HG02938 (cell line): Measurements from ENCODE around the gene LRP6.
"Not testable (repeated sequence)": the region's sequence is repeated elsewhere in the genome, so short reads cannot be mapped to it uniquely, and the experiment has no call there.

Source experiments
- ATAC-seq: cut with Tn5 transposase; IDR thresholded peaks from one replicate; pipeline ENCODE4 v1.9.1; 2021; ENCODE audit warnings: mild to moderate bottlenecking, moderate library complexity; ENCODE audit not compliant: unreplicated experiment

The LRP6 gene

DNA sequence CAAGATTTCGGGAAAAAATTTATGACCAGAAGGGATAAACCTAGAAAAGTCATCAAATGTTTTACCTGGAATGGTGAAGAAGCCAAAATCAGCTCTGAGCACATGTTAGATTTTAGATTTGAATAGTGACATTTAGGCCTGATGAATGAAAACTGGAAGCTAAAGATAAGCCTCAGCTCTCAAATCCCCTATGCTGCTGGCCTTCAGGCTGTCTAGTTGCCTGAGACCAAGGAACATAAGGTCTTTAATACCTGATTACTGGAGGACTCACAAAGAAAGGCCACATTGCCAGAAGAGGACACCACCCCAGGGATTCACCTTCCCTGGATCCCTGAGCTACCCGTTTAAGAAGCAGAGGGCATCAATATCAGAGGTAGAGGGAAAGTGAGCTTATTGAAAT is 139.5 kb downstream of the LRP6 start:
- no peak for ATAC-seq

DNA sequence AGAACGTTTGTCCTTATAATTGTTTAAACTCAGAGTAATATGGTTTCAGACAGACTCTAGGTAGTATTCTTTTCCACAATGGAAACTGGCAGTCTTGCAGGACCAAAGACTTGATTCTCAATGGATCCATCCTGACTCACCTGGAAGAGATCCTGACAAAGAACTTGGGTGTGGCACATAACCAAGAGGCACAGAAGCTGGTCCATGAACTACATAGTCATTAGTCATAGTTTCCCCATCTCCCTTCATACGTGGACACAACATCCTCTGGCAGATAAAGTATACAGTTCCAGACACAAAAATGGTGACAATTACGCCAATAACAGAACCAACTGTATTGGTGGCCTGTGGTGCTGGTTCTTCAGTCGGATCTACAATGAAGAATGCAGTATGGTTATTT is 140.3 kb downstream of the LRP6 start:
- no peak for ATAC-seq

DNA sequence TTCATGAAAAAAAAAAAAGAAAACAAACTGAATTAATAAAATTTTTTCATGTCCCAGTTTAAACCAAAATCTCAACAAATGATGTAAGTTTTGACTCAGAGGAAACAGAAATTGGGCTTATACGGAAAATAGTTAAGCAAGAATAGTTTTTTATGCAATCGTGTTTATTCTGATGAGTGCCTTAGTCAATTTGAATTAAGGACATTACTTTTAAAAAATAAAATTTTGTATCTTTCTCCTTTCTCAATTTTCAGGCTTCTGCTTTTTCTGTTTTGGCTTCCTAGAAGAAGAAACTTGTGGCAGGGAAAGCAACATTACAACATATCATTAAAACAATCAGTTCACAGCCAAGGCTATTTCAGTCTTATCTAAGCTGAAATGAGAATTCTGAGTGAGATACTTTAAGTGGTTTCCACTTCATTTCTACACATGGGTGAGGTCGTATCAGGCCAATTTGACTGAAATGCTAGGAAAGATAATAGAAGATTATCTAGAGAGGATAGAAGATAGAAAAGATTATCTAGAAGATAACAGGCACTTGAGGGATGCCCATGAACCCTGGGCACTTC is 143.7 kb downstream of the LRP6 start:
- no peak for ATAC-seq

DNA sequence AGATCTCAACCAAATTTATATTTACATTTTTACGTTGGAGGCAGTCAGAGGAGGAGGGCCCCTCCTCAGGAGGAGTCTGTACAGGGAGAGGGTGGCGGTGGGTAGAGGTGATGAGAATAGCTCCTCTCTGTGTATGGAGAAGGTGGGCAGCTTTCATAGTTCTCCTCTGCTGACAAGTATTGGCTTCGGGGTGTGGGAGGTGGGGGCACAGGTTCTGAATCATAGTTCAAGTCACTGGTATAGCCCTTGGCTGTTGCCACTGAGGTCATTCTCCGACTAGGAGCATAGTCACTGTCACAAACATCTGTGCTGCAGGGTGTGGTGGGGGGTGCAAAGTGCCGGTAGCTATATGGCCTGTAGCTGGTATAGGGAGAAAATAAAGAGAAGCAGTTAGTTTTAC is 145.8 kb downstream of the LRP6 start:
- ATAC-seq = no peak

DNA sequence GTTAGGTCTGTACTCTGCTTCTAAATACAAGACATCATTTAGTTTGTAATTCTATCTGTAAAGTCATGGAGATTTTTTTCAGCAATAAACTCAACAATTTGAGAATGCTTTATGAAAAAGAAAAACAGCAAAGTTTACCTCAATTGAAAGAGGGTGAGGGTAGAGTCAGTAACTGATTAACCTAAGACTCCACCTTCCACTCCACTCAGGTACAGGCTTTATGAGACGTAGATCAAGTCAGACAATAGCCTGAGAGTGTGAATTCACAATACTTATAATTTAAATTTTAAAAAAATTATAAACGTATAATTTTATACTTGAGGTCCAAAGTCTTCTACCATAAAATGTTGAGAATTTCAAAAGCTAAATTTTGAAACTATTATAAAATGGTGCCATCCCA is 150.2 kb downstream of the LRP6 start:
- no peak for ATAC-seq

DNA sequence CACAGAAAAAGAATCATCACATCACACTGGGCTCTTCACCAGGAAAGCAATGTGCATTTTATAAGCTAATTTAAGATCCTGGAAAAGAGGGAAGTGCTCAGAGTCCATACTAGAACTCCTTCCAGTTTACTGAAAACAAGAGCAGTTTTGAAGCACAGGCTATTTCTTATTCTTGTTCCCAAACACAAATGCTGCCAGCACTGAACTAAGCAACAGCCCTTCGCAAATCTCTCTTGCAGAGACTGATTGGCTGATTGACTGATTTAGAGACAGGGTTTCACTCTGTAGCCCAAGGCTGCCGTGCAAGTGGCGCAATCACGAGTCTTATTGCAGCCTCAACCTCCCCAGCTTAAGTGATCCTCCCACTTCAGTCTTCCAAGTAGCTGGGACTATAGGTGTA is 151.3 kb downstream of the LRP6 start:
- ATAC-seq = no peak

DNA sequence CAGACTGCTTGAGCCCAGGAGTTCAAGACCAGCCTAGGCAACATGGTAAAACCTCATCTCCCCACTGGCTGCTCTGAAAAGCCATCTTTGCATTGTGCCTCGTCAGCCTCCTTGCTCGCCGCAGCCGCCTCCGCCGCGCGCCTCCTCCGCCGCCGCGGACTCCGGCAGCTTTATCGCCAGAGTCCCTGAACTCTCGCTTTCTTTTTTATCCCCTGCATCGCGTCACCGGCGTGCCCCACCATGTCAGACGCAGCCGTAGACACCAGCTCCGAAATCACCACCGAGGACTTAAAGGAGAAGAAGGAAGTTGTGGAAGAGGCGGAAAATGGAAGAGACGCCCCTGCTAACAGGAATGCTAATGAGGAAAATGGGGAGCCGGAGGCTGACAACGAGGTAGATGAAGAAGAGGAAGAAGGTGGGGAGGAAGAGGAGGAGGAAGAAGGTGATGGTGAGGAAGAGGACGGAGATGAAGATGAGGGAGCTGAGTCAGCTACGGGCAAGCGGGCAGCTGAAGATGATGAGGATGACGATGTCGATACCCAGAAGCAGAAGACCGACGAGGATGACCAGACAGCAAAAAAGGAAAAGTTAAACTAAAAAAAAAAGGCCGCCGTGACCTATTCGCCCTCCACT is 155.8 kb downstream of the LRP6 start:
- not testable (repeated sequence) for ATAC-seq

DNA sequence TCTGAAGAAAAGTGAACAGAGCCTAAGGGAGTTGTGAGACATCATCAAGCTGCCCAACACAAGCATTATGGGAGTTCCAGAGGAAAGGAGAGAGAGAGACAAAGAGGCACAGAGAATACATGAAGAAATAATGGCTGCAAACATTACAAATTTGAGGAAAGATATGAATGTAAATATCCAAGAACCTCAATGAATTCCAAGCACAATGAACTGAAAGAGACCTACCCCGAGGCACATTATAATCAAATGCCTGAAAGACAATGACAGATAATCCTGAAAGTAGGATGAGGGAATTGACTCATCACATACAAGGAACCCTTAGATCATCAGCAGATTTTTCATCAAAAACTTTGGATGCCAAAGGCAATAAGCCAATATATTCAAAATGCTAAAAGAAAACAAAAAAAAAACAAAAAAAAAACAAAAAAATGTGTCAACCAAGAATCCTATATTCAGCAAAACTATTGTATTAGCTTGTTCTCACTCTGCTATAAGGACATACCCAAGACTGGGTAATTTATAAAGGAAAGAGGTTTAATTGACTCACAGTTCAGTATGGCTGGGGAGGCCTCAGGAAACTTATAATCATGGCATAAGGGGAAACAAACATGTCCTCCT is 158.3 kb downstream of the LRP6 start:
- no peak for ATAC-seq

DNA sequence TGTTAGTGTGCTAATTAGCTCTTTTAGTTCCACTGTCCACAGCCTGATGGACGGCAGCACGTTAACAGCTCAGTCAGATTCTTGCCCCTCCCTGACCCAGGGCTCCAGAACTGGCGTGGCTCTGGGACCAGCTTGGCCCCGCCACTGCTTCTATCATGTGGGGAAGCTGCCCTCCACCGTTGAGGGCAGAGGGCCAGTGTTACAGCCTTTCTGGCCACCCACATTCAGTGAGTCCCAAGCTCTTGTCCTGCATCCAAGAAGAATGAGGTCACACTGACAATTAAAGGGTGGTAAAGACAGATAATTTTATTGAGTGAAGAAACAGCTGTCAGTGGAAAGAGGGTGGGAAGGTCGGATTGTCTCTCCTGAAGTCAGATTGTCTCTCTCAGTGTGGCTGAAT is 159.2 kb downstream of the LRP6 start:
- ATAC-seq = no peak

DNA sequence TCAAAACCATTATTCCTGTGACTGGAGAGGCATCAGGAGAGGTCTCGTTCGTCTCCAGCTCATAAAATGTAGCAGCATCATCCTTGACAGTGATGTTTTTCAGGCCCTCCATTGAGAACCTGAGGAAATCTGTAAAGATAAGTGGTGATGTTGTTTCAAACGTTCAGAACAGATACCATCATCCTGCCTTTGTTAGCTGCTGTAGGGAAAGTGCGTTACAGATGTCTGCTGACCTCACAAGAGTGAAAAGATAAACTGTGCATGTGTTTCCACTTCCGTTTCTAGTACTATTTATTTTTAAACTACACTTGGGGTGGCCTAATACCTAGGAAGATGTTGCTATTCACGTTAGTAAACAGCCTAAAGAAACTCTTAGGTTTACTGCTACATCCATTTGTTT is 167.7 kb downstream of the LRP6 start:
- no peak for ATAC-seq

DNA sequence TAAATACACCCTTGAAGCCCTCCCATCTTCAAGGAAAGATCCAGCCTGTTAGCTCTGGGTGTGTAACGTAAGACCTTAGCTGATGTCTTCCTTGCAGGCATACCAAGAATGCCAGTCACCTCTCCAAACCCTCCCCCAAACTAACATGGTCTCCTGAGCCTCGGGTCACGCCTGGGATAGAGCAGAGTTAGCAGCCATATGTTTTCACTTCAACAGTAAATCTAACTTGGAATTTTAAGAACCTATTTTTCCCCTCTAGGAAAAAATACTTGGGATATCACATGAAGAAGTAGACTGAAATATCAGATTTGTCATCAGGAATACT is 168.2 kb downstream of the LRP6 start:
- no peak for ATAC-seq

DNA sequence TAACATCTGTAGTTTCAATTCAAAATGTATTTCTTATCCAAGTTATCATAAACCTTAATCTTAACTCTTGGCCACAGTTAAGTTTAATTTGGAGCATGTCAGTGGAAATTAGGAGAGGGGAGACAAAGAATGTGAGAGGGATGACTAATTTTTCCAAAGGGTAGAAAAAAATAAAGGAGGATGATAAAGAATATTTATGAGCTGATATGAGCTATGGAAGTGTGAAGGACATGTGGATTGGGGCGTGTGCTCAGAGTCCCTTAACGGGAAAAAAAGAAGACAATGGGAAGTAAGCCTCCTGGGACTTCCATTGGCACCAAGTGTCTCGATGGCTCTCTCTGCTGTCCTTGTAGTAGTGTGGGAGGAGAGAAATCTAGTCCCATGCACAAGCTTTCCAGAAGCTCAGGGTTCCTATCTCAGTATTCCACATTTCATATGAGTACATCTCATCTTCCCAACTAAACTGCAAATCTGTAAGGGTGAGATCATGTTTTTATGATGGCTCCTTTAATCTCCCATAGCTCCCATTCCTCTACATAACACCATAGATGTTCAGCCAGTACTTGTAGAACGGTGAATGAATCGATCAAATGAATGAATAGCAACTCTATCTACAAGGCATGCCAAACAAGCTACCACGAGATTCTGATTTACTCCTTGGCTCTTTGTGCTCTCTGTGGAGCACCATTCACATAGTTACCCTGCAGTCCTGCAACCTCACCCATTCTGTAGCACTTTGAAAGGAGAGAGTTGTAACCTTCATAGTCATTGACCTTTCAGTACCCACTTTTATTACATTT is 168.8 kb downstream of the LRP6 start:
- ATAC-seq = no peak

DNA sequence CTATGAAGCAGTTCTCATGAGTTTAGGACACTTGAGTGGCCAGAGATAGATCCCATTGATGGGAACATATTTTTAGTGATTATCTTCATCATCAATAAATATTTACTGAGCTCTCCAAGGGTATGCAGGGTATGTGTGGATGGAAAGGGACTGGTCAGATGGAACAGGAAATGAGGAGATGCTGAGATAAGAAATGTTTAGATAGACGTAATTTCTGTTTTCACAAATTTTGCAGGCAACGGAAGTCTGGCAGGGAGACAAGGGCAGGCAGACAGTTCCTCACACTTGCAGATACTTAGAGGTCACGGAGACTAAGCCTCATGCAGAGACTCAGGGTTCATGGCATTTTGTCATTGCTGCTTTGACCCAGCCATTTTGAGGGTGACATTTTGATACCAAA is 171.8 kb downstream of the LRP6 start:
- no peak for ATAC-seq

DNA sequence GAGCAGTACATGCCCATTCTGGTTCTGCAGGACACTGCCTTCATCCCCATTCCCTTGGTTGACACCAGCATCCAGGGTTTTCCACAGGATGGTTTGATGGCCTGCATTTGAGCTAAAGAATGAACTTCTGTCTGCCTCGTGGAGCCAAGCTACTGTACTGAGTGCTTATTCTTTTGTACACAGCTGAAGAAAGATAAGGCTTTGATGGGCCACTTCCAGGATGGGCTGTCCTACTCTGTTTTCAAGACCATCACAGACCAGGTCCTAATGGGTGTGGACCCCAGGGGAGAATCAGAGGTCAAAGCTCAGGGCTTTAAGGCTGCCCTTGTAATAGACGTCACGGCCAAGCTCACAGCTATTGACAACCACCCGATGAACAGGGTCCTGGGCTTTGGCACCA is 172.4 kb downstream of the LRP6 start:
- no peak for ATAC-seq

DNA sequence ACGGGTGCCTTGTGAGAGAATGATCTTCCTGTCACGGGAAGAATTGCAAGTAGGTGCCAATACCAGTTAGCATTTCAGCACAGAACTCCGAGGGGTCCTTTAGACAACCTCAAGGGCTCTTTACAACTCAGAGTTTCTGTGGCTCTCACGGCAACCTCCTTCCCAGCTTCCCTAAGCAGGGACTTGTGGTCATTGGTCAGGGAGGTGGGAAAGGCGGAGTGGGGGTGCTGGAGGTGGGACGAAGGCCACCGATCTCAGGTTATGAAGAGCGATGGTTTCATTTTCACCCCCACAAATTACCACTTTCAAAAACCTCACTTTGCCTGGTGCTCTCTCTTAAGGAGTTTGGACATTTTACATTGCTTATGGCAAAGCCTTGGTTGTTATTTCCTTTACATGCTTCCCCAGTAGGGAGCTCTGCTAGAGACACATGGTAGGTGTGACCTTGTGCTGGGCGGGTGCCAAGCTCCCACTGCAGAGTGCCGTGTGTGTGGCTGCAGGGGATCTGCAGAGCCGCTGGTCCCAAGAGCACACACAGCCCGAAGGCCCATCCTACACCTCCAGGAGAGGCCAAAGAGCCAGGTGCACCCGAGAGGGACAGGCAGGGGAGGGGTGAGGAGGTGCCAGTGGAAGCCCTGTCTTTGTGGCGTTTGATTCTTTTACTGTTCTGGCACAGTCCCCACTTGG is 174.7 kb downstream of the LRP6 start:
- no peak for ATAC-seq

DNA sequence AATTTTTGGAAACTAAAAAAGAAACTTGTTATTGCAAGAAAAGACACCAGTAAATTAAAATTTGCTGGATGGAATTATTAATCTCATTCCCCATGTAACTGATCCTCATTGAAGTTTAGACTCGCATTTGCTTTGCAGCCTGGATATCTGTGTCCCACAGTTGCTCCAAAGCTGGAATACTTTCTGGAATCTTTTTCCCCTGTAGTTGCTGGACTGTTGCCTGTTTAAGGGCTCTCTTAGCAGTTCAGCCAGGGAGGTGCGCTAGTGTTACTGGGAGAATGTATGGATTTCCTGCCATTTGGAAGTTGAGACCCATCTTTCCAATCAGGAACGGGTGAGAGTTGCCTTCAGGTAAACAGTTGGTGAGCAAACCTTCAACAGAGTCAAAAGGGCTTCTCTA is 175.8 kb downstream of the LRP6 start:
- ATAC-seq = no peak

DNA sequence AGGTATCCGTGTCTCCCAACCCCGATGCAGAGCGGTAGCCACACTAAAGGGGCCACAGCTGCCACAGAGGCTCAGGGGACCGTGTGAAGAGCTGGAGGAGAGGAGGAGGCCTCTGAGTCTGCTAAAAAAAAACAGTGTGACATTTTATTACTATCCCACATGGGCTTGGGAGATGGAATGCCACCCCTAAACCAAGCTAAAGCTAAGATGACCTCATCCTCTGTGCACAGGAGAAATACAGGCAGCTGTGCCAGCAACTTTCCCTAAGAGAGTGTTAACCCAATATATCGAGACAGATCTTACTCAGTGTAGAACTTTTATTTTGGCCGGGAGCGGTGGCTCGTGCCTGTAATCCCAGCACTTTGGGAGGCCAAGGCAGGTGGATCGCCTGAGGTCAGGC is 178.1 kb downstream of the LRP6 start:
- no peak for ATAC-seq

DNA sequence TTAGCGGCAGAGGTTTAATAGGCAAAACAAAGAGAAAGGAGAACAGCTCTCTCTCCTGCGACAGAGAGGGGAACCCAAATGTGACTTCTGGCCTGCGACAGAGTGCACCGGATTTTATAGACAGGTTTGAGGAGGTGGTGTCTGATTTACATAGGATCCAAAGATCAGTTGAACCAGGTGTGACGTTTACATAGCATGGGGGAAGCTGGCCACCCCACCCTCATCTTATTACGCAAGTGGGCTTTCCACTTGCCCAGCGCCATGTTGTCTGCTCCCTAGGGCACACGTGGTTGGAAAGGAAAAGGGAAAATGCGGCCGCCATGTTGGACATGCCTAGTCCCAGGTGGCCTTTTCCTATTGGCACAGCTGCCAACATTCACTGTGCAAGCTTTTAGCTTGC is 178.7 kb downstream of the LRP6 start:
- no peak for ATAC-seq

DNA sequence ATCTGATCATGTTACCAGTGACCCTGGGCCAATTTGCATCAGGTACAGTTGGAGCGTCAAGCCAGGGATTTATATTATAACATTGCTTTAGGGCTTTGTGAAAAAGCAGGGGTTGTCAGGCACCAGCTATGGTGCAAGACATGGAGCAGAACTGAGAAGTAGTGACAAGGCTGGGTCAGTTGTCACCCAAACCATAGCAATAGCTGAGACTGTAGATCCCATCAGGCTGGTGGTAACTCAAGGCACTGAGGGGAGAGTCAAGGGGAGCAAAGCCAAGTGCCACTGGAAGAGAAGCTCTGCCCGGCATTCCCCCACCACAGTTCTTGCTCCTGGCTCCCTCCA is 179.2 kb downstream of the LRP6 start:
- ATAC-seq = no peak

DNA sequence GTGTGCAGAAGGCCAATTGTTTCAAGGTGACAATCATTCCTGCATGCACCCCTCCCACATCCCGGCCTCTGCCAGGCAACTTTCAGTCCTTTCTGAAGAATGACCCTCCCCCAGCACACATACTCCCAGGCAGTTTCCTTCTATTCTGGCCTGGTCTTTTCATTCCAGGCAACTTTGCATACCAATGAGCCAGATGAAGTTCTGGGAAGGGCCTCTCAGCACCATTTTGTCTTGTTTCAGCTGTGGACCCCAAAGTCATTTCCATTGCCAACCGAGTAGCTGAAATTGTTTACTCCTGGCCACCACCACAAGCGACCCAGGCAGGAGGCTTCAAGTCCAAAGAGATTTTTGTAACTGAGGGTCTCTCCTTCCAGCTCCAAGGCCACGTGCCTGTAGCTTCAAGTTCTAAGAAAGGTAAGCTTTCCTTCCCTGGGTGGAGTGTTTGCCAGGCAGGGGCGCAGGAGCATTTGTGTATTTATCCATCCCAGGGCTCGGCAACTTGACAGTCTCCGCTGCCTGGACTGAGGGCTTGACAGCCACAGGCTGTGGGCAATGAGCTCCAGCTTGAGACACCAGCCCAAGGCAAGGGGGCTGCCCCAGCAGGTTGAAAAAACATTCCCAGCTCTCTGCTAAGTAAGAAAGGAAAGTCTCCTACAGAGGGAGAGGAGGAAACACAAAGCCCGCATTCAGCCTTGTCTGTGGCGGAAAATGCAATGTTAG is 179.7 kb downstream of the LRP6 start:
- ATAC-seq = no peak

DNA sequence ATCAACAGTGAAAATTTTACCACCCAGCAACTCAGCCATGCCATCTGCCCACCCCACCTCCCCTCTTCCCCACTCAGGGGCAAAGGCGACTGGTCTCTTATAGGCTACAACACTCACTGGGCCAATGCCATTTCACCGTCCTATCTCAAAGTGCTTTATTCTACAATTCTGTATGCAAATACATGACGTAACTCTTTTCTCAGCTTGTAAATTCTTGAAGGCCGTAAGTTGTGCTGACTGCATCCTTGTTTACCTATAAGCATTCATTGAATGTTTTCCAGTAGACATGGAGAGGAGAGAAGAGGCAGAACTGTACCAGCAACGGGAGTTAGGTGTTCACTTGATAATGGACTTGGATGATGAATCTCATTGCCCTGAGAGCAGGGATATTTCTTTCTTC is 180.5 kb downstream of the LRP6 start:
- ATAC-seq = no peak
